Left ventricle myocardium inferior (tissue), 1 donor: ENCODE measurements around the gene ISG15. TPM values are rescaled to one million over a fixed set of nuclear protein-coding genes. Genes with fewer than 3 reads are reported as not detected.

ENCODE experiments used
- DNase-seq: peaks from one replicate; pipeline ENCODE4 v3.0.0-alpha.2; 2020
- H3K27ac ChIP-seq: fragments of 200-600 bp; replicated peaks from 2 replicates; pipeline ENCODE4 v1.8.0; 2021
- H3K27me3 ChIP-seq: fragments of 200-600 bp; 2 replicates; pipeline ENCODE4 v1.8.0; 2021; ENCODE audit warnings: low read depth
- H3K36me3 ChIP-seq: fragments of 200-600 bp; 2 replicates; pipeline ENCODE4 v1.8.0; 2021
- H3K4me1 ChIP-seq: fragments of 200-600 bp; 2 replicates; pipeline ENCODE4 v1.8.0; 2021
- H3K4me3 ChIP-seq: fragments of 200-600 bp; 2 replicates; pipeline ENCODE4 v1.8.0; 2021; ENCODE audit warnings: mild to moderate bottlenecking, moderate library complexity
- H3K9me3 ChIP-seq: fragments of 200-600 bp; replicated peaks from 2 replicates; pipeline ENCODE4 v1.8.0; 2021
- CTCF ChIP-seq: fragments of 200-600 bp; IDR thresholded peaks from 2 replicates; pipeline ENCODE4 v1.8.0; 2021; ENCODE audit warnings: antibody characterized with exemption, mild to moderate bottlenecking, borderline replicate concordance
- intact Hi-C: fragments of 100-400 bp; cut with micrococcal nuclease; formaldehyde crosslinking; loops from one replicate; pipeline ENCODE4 v1.11.0; 2022
- total RNA-seq: library from RNA; stranded (reverse); fragmentation: NEBNext Ultra II Directional; extraction: Animal tissue kit (Norgen Biotek cat#: 25700); gene quantifications from one replicate; pipeline ENCODE4 v1.2.1, GENCODE V29; 2021
- donor health status: DM: no; HTN: yes; CAD: no; lungs with severe emphysema.

Gene ISG15
- total RNA-seq, 1 donor from 2014 or later = 14.5 TPM

DNA sequence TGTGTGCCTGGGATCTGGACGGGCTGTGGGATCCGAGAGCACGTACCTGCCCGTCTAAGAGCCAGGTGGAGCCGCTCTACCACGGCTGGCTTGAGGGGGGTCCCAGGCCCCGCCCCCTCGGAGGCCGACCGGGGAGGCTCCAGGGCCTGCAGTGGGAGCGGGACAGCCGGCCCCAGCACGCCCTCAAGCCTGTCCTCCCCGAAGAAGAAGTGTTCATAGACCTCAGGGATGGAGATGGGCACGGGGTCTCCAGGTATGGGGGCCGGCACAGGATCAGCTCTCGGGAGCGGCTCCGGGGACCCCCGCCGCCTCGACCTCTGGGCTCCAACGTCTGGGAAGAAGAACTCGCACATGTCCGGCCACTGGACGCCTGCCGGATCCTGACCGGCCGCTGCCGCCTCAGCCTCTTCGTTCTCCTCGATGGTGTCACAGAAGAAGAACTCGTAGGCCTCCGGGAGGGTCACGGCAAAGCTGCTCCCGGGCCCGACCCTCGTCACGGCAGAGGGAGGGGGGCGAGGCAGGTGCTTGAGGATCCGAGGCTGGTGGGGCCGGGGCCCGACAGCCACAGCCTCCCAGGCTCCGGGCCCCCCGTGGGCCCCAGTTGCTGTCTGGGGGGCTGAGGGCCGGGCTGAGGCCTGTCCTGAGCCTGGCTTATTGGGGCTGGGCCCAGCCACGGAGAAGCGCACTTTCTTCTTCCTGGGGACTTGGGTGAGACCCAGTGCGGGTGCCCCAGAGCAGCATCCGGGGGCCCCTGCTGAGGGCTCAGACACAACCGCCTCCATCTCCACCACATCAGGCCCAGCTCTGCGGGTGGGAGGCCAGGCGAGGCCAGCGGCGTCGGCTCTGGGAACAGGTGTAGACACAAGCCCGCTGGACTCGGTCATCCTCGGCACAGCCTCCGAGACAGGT is 34.2 kb upstream of the ISG15 start:
- Histone ChIP-seq H3K4me3 (peak overlapping the region; percentile 74), H3K27me3 (peaks cover 49% of the 10 kb centered on the region), H3K27ac (peak overlapping the region; percentile 97), H3K9me3 (no peaks in the 10 kb centered on the region), H3K36me3 (peaks cover 17% of the 10 kb centered on the region), H3K4me1 (peaks cover 52% of the 10 kb centered on the region)
- no peak for DNase-seq
- intact Hi-C loops = no loop called here
- TF ChIP-seq CTCF = no peak

DNA sequence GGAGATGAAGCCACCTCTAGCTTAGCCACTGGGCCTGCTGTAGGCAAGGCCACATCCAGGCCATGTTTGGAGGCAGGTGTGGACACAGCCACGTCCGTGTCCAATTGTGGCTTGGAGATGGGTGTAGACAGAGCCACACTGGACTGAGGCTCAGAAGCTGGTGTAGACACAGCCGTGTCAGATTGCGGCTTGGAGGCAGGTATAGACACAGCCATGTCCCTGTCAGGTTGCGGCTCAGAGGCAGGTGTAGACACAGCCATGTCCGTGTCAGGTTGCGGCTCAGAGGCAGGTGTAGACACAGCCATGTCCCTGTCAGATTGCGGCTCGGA is 33.6 kb upstream of the ISG15 start:
- no peak for TF ChIP-seq CTCF
- Histone ChIP-seq H3K9me3 (no peaks in the 10 kb centered on the region), H3K36me3 (peaks cover 17% of the 10 kb centered on the region), H3K4me1 (peaks cover 56% of the 10 kb centered on the region), H3K4me3 (peak overlapping the region; percentile 74), H3K27me3 (peaks cover 43% of the 10 kb centered on the region), H3K27ac (peak overlapping the region; percentile 97)
- no peak for DNase-seq
- intact Hi-C loops = loop anchor here (10.0 kb wide), 1 partner anchor 85 kb away; no protein-coding TSS in a partner anchor

DNA sequence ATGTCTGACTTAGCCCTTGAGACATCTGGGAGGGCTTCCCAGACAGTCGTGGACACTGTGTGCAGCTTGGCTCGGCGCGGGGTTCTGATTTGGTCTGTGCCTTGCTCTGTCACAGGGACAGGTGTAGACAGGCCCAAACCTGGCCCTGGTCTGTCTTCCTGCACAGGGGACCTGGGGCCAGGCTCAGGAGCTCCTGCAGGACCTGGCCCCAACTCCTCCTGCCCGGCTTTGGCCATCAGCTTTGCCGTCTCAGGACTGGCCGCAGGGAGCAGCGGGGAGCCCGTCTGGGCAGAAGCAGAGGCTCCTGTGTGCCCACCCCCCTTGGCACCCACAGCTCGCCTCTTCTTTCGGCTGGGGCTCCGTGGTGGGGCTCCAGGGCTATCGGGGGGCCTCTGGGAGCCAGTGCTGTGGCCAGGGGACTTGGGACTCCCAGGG is 33.1 kb upstream of the ISG15 start:
- no peak for DNase-seq
- H3K27ac ChIP-seq = peak overlapping the region; percentile 97
- intact Hi-C loops = loop anchor here (10.0 kb wide), 1 partner anchor 85 kb away; no protein-coding TSS in a partner anchor

GRCh38 chr1:980602-981395 is 32.5 kb upstream of the ISG15 start:
- TF ChIP-seq CTCF = no peak
- intact Hi-C loops = loop anchor here (10.0 kb wide), 1 partner anchor 84 kb away; no protein-coding TSS in a partner anchor
- H3K9me3 ChIP-seq = no peaks in the 10 kb centered on the region
- H3K4me1 ChIP-seq = peaks cover 56% of the 10 kb centered on the region
- peaks cover 32% of the 10 kb centered on the region for H3K27me3 ChIP-seq
- peaks cover 17% of the 10 kb centered on the region for H3K36me3 ChIP-seq
- peak overlapping the region; percentile 74 for H3K4me3 ChIP-seq
- H3K27ac ChIP-seq = peak overlapping the region; percentile 97
- peak; percentile 87 for DNase-seq

More for the DNA sequence above, 33.1 kb upstream of the ISG15 start:
- Histone ChIP-seq H3K9me3 (no peaks in the 10 kb centered on the region), H3K4me1 (peaks cover 56% of the 10 kb centered on the region), H3K4me3 (peak overlapping the region; percentile 74), H3K27me3 (peaks cover 39% of the 10 kb centered on the region), H3K36me3 (peaks cover 17% of the 10 kb centered on the region)
- no peak for TF ChIP-seq CTCF

DNA sequence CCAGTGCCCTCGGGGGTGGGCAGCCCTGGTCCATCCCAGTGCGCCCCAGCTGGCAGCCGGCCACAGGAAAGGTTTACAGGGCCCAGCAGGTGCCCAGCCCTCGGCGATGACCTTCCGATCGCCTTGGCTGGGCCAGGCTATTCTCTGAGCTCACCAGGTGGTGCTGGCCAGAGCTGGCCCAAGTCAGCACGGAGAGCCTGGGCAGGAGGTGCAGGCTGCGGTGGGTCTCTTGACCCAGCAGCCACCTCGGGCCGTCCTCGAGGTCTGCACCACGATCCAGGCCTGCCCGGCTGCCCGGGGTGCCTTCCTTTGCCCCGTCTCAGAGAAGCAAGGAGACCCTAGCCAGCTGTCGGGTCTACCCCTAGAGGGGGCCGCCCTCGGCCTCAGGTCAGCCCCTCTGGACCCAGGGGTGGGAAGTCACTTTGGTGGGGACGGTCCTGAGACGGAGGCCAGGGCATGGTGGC is 31.8 kb upstream of the ISG15 start:
- DNase-seq = peak; percentile 26
- intact Hi-C loops = loop anchor here (10.0 kb wide), 1 partner anchor 83 kb away; no protein-coding TSS in a partner anchor
- H3K4me3 ChIP-seq = peak overlapping the region; percentile 74

More for the DNA sequence above, 31.8 kb upstream of the ISG15 start:
- no peaks in the 10 kb centered on the region for H3K9me3 ChIP-seq
- peaks cover 49% of the 10 kb centered on the region for H3K4me1 ChIP-seq
- TF ChIP-seq CTCF = no peak
- H3K36me3 ChIP-seq = peaks cover 17% of the 10 kb centered on the region
- H3K27ac ChIP-seq = peak overlapping the region; percentile 97
- H3K27me3 ChIP-seq = peaks cover 26% of the 10 kb centered on the region
